ENCODE data around the gene NHLRC4. TPM values are rescaled to one million over a fixed set of nuclear protein-coding genes. Genes with fewer than 3 reads are reported as not detected.
A peak's percentile ranks its signal among the peaks of the same experiment; 100 is the strongest.

Gene NHLRC4
- polyA plus RNA-seq, 2 of the 4 experiments (the other 2 are of a cell fraction): 0.03 to 0.09 TPM

- ATAC-seq: no peak
- Histone ChIP-seq H3K4me1 (peaks cover 20% of the 10 kb centered on the region), H3K4me3 (no peak overlapping the region), H3K9me3 (no peaks in the 10 kb centered on the region), H3K27ac (no peak overlapping the region), H3K4me2 (peak overlapping the region; percentile 18; the same call in 1 of the 3 replicates)
- WGBS (ENCODE audit: missing lambda C conversion rate): 80% methylated on average over 9 of the region's 9 CpGs
- TF ChIP-seq E2F6 (IDR thresholded peaks at IDR 0.05; ENCODE audit: borderline replicate concordance, low read depth) (no peak), JUNB (IDR thresholded peaks at IDR 0.05) (no peak), FOSL2 (IDR thresholded peaks at IDR 0.05) (no peak), FOSL2 (CRISPR knock-in tag; IDR thresholded peaks at IDR 0.05) (peak; percentile 32; the same call in 1 of the 2 replicates)
- CTCF ChIA-PET: interaction anchor here (0.9 to 1.8 kb wide), 9 partner anchors 14 to 82 kb away, joined by 3 to 5 read pairs (median 3); partner anchors contain the start of genes METTL26 and RHBDL1
- no peak for FAIRE-seq
- POLR2A ChIA-PET: no interaction called here
- no peak for DNase-seq (ENCODE audit: low read depth in 1 of 2, low spot score in 1 of 2)
Observed at GRCh38 chr16:593406-593805, 26.6 kb downstream of the NHLRC4 start.

GRCh38 chr16:593807-594206 lies 27.0 kb downstream of the NHLRC4 start:
- Histone ChIP-seq H3K4me1 (peaks cover 20% of the 10 kb centered on the region), H3K4me3 (no peak overlapping the region), H3K9me3 (no peaks in the 10 kb centered on the region), H3K27ac (no peak overlapping the region), H3K4me2 (no peak overlapping the region)
- CTCF ChIA-PET: interaction anchor here (0.8 to 2.8 kb wide), 11 partner anchors 11 to 82 kb away, joined by 3 to 12 read pairs (median 3); partner anchors contain the start of genes METTL26 and RHBDL1
- FAIRE-seq (no peak), ATAC-seq (no peak), DNase-seq (ENCODE audit: low read depth in 1 of 2, low spot score in 1 of 2) (no peak)
- WGBS (ENCODE audit: missing lambda C conversion rate): 88% methylated on average over 12 of the region's 16 CpGs
- TF ChIP-seq PHF8 (IDR thresholded peaks at IDR 0.05; ENCODE audit: borderline replicate concordance, low read depth) (no peak), RNF2 (IDR thresholded peaks at IDR 0.05; ENCODE audit: borderline replicate concordance, low read depth) (no peak), HDAC2 (IDR thresholded peaks at IDR 0.05) (no peak), NFE2L2 (conservative IDR thresholded peaks at IDR 0.05; ENCODE audit: low read length) (no peak), CTCF (IDR thresholded peaks at IDR 0.05) (no peak), KDM1A (IDR thresholded peaks at IDR 0.05; ENCODE audit: low read depth) (no peak)
- POLR2A ChIA-PET: no interaction called here

GRCh38 chr16:595094-595528 lies 28.3 kb downstream of the NHLRC4 start:
- POLR2A ChIA-PET: no interaction called here

More at GRCh38 chr16:595094-595528, 28.3 kb downstream of the NHLRC4 start:
- CTCF ChIA-PET: interaction anchor here (0.7 to 2.8 kb wide), 3 partner anchors 12 to 46 kb away, joined by 3 to 12 read pairs (median 4); no protein-coding TSS in a partner anchor
- ATAC-seq: no peak
- FAIRE-seq: no peak
- Histone ChIP-seq H3K27ac (no peak overlapping the region), H3K4me2 (no peak overlapping the region), H3K4me3 (no peak overlapping the region), H3K9me3 (no peaks in the 10 kb centered on the region), H3K4me1 (peaks cover 20% of the 10 kb centered on the region)
- no peak for DNase-seq (ENCODE audit: low read depth in 1 of 2, low spot score in 1 of 2)
- TF ChIP-seq HOXB13 (CRISPR knock-in tag; IDR thresholded peaks at IDR 0.05; ENCODE audit: low read depth) (no peak), REST (IDR thresholded peaks at IDR 0.05) (no peak), HES2 (IDR thresholded peaks at IDR 0.05) (no peak), CEBPB (IDR thresholded peaks at IDR 0.05) (no peak), NR3C1 (IDR thresholded peaks at IDR 0.05) (no peak), BHLHE40 (IDR thresholded peaks at IDR 0.05; ENCODE audit: low read depth, low read length) (no peak), EHF (CRISPR knock-in tag; IDR thresholded peaks at IDR 0.05) (no peak), GATA3 (IDR thresholded peaks at IDR 0.05; ENCODE audit: borderline replicate concordance) (no peak), CHD2 (IDR thresholded peaks at IDR 0.05; ENCODE audit: low read length, partially characterized antibody) (no peak), POLR2A (IDR thresholded peaks at IDR 0.05; ENCODE audit: low read length) (no peak), RCOR1 (IDR thresholded peaks at IDR 0.05; ENCODE audit: low read depth, low read length) (no peak), EHMT2 (IDR thresholded peaks at IDR 0.05; ENCODE audit: low read depth) (no peak)
- WGBS (ENCODE audit: missing lambda C conversion rate): 91% methylated on average over 12 of the region's 18 CpGs
